ENCODE results near the gene ZBTB7B. TPM values are rescaled to one million over a fixed set of nuclear protein-coding genes. Genes with fewer than 3 reads are reported as not detected.
A peak's percentile ranks its signal among the peaks of the same experiment; 100 is the strongest.

Gene ZBTB7B
- total and polyA plus RNA-seq, 9 of the 15 experiments (the other 6 are each of a cell fraction or from before 2014, with no cell fraction given): 0.04 to 46.5 (median 15.2) TPM

DNA sequence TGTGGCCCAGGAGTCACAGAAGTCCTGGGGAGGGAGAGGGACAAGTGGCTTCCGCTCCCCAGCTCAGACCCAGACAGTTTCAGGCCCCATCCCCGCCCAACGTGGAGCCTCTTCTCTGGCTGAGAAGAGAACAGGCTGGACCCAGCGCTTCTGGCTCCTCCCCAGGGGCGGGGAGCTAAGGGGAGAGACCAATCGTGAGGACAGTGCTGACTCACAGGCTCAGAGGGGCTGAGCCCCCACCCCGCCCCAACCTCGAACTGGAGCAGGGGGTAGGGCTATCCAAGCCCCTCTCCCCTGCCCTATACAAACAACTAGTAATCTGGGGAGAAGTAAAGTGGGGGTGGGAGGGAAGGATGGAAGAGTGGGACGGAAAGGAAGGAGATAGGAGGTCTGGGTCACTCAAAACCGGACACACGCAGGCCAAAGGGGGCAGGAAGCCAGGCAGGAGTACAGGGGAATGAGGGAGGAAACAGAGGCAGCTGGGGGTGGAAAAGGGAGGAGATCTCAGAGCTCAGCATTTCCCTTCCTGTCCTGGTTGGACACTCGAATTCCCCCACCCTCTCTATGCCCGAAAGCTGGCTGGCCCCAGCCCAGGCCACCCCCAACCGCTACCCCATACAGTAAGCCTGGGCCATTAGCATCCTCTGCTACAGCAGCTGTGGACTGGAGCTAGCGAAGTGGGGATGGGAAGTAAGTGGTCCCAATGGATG lies 31.8 kb upstream of the ZBTB7B start, which contains the start of gene SHC1 (continued):
- TF ChIP-seq, protein P1, sequence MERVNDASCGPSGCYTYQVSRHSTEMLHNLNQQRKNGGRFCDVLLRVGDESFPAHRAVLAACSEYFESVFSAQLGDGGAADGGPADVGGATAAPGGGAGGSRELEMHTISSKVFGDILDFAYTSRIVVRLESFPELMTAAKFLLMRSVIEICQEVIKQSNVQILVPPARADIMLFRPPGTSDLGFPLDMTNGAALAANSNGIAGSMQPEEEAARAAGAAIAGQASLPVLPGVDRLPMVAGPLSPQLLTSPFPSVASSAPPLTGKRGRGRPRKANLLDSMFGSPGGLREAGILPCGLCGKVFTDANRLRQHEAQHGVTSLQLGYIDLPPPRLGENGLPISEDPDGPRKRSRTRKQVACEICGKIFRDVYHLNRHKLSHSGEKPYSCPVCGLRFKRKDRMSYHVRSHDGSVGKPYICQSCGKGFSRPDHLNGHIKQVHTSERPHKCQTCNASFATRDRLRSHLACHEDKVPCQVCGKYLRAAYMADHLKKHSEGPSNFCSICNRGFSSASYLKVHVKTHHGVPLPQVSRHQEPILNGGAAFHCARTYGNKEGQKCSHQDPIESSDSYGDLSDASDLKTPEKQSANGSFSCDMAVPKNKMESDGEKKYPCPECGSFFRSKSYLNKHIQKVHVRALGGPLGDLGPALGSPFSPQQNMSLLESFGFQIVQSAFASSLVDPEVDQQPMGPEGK (CRISPR knock-in tag; IDR thresholded peaks at IDR 0.05; ENCODE audit: borderline replicate concordance): no peak
- TF ChIP-seq MXI1 (IDR thresholded peaks at IDR 0.05; ENCODE audit: low read depth, low read length) (no peak), RBFOX2 (IDR thresholded peaks at IDR 0.05; ENCODE audit: low read depth, low read length) (peak; percentile 83), POLR2B (IDR thresholded peaks at IDR 0.05; ENCODE audit: low read depth, partially characterized antibody) (peak; percentile 42), EP300 (IDR thresholded peaks at IDR 0.05; ENCODE audit: low read length) (peak; percentile 19; the same call in 1 of the 2 replicates), PML (IDR thresholded peaks at IDR 0.05; ENCODE audit: low read length) (peak; percentile 26; the same call in 1 of the 2 replicates), L3MBTL2 (IDR thresholded peaks at IDR 0.05) (0 out of 2 replicates have a peak, but pooled peaks have one; percentile 23), RCOR1 (IDR thresholded peaks at IDR 0.05; ENCODE audit: borderline replicate concordance in 1 of 2, low read depth in 2 of 2, low read length in 2 of 2) (0 out of 4 replicates have a peak, but pooled peaks of 1 of the 2 experiments have one; percentile 37), NRF1 (conservative IDR thresholded peaks at IDR 0.05 in 1 of 2, IDR thresholded peaks at IDR 0.05 in 1 of 2) (peak; percentile 33 to 34; a peak in 1 of 4 replicates), HDGF (IDR thresholded peaks at IDR 0.05) (peak; percentile 86), CREBBP (IDR thresholded peaks at IDR 0.05; ENCODE audit: low read depth, low read length) (no peak), KDM5B (IDR thresholded peaks at IDR 0.05; ENCODE audit: insufficient replicate concordance, low read depth, low read length) (peak; percentile 58)
- TF ChIP-seq, protein P2, sequence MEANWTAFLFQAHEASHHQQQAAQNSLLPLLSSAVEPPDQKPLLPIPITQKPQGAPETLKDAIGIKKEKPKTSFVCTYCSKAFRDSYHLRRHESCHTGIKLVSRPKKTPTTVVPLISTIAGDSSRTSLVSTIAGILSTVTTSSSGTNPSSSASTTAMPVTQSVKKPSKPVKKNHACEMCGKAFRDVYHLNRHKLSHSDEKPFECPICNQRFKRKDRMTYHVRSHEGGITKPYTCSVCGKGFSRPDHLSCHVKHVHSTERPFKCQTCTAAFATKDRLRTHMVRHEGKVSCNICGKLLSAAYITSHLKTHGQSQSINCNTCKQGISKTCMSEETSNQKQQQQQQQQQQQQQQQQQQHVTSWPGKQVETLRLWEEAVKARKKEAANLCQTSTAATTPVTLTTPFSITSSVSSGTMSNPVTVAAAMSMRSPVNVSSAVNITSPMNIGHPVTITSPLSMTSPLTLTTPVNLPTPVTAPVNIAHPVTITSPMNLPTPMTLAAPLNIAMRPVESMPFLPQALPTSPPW (CRISPR knock-in tag; IDR thresholded peaks at IDR 0.05): peak; percentile 87
- TF ChIP-seq, protein P3, sequence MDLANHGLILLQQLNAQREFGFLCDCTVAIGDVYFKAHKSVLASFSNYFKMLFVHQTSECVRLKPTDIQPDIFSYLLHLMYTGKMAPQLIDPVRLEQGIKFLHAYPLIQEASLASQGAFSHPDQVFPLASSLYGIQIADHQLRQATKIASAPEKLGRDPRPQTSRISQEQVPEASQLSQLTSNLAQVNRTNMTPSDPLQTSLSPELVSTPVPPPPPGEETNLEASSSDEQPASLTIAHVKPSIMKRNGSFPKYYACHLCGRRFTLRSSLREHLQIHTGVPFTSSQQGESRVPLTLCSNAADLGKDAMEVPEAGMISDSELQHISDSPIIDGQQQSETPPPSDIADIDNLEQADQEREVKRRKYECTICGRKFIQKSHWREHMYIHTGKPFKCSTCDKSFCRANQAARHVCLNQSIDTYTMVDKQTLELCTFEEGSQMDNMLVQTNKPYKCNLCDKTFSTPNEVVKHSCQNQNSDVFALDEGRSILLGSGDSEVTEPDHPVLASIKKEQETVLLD (IDR thresholded peaks at IDR 0.05): peak; percentile 78
- TF ChIP-seq, protein P4, sequence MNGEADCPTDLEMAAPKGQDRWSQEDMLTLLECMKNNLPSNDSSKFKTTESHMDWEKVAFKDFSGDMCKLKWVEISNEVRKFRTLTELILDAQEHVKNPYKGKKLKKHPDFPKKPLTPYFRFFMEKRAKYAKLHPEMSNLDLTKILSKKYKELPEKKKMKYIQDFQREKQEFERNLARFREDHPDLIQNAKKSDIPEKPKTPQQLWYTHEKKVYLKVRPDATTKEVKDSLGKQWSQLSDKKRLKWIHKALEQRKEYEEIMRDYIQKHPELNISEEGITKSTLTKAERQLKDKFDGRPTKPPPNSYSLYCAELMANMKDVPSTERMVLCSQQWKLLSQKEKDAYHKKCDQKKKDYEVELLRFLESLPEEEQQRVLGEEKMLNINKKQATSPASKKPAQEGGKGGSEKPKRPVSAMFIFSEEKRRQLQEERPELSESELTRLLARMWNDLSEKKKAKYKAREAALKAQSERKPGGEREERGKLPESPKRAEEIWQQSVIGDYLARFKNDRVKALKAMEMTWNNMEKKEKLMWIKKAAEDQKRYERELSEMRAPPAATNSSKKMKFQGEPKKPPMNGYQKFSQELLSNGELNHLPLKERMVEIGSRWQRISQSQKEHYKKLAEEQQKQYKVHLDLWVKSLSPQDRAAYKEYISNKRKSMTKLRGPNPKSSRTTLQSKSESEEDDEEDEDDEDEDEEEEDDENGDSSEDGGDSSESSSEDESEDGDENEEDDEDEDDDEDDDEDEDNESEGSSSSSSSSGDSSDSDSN (IDR thresholded peaks at IDR 0.05; ENCODE audit: borderline replicate concordance in 1 of 2, low read depth in 2 of 2, low read length in 2 of 2): 0 out of 4 replicates have a peak, but pooled peaks have one; percentile 20 to 45
- TF ChIP-seq, protein P5, sequence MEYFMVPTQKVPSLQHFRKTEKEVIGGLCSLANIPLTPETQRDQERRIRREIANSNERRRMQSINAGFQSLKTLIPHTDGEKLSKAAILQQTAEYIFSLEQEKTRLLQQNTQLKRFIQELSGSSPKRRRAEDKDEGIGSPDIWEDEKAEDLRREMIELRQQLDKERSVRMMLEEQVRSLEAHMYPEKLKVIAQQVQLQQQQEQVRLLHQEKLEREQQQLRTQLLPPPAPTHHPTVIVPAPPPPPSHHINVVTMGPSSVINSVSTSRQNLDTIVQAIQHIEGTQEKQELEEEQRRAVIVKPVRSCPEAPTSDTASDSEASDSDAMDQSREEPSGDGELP (CRISPR knock-in tag; IDR thresholded peaks at IDR 0.05; ENCODE audit: borderline replicate concordance): peak; percentile 50; the same call in 1 of the 2 replicates
- TF ChIP-seq, protein P6, sequence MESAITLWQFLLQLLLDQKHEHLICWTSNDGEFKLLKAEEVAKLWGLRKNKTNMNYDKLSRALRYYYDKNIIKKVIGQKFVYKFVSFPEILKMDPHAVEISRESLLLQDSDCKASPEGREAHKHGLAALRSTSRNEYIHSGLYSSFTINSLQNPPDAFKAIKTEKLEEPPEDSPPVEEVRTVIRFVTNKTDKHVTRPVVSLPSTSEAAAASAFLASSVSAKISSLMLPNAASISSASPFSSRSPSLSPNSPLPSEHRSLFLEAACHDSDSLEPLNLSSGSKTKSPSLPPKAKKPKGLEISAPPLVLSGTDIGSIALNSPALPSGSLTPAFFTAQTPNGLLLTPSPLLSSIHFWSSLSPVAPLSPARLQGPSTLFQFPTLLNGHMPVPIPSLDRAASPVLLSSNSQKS (CRISPR knock-in tag; IDR thresholded peaks at IDR 0.05): no peak

Measured in K562 (cell line).